Measurements from ENCODE around the gene TIMP3.

GRCh38 chr22:32850157-32850556 lies 48.7 kb downstream of the TIMP3 start:
- TF ChIP-seq SNAI2 (CRISPR knock-in tag; IDR thresholded peaks at IDR 0.05) (no peak), RARB (CRISPR knock-in tag; IDR thresholded peaks at IDR 0.05) (no peak), OSR1 (CRISPR knock-in tag; IDR thresholded peaks at IDR 0.05) (no peak), CREB5 (CRISPR knock-in tag; IDR thresholded peaks at IDR 0.05; ENCODE audit: low read depth) (no peak), TCF4 (CRISPR knock-in tag; IDR thresholded peaks at IDR 0.05; ENCODE audit: borderline replicate concordance) (no peak), ZFP3 (CRISPR knock-in tag; IDR thresholded peaks at IDR 0.05) (no peak)
- TF ChIP-seq, protein P1, sequence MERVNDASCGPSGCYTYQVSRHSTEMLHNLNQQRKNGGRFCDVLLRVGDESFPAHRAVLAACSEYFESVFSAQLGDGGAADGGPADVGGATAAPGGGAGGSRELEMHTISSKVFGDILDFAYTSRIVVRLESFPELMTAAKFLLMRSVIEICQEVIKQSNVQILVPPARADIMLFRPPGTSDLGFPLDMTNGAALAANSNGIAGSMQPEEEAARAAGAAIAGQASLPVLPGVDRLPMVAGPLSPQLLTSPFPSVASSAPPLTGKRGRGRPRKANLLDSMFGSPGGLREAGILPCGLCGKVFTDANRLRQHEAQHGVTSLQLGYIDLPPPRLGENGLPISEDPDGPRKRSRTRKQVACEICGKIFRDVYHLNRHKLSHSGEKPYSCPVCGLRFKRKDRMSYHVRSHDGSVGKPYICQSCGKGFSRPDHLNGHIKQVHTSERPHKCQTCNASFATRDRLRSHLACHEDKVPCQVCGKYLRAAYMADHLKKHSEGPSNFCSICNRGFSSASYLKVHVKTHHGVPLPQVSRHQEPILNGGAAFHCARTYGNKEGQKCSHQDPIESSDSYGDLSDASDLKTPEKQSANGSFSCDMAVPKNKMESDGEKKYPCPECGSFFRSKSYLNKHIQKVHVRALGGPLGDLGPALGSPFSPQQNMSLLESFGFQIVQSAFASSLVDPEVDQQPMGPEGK (CRISPR knock-in tag; IDR thresholded peaks at IDR 0.05; ENCODE audit: borderline replicate concordance), result no peak

Data from SK-N-SH treated with all-trans-retinoic acid at 6 μM for 48 hours (cell line).